Gastrocnemius medialis (tissue), 4 donors: ENCODE data around the gene KPNB1. TPM values are rescaled to one million over a fixed set of nuclear protein-coding genes. Genes with fewer than 3 reads are reported as not detected.

ENCODE experiments used
- ATAC-seq, 2 donors: fragments of 150-250 bp; one replicate each; pipeline ENCODE4 v1.9.1; 2016
- DNase-seq, 2 donors: peaks; one replicate each; pipeline ENCODE4 v3.0.0-alpha.2; 2019
- H3K27ac ChIP-seq, 4 donors: fragments of 200-600 bp; sonication (generic); 1 replicate in 1 of 4; 2 replicates in 3 of 4; pipeline ENCODE4 v1.5.1; 2016 to 2018; ENCODE audit warnings: mild to moderate bottlenecking in 2 of 4, moderate library complexity in 1 of 4
- H3K27me3 ChIP-seq, 3 donors: fragments of 200-600 bp; sonication (generic) in 2 of 3; 1 replicate in 1 of 3; 2 replicates in 2 of 3; pipeline versions ENCODE4 v1.5.1 to v1.6.0; 2016 to 2019; ENCODE audit warnings: mild to moderate bottlenecking in 1 of 3, moderate library complexity in 1 of 3
- H3K36me3 ChIP-seq, 2 donors: fragments of 200-600 bp; sonication (generic) in 1 of 2; one replicate each; pipeline ENCODE4 v1.5.1; 2017 to 2018
- H3K4me1 ChIP-seq, 2 donors: fragments of 200-600 bp; sonication (generic) in 1 of 2; one replicate each; pipeline ENCODE4 v1.5.1; 2016 to 2017; ENCODE audit warnings: mild to moderate bottlenecking in 2 of 2
- H3K4me3 ChIP-seq, 4 donors: fragments of 200-600 bp; sonication (generic) in 3 of 4; 1 replicate in 1 of 4; 2 replicates in 3 of 4; pipeline ENCODE4 v1.5.1; 2016 to 2019; ENCODE audit warnings: mild to moderate bottlenecking in 2 of 4
- H3K9me3 ChIP-seq, 3 donors: fragments of 200-600 bp; sonication (generic) in 2 of 3; 1 replicate in 1 of 3; 2 replicates in 2 of 3; pipeline ENCODE4 v1.5.1; 2016 to 2019
- POLR2A ChIP-seq, 2 donors: fragments of 450-650 bp; IDR thresholded peaks; one replicate each; pipeline ENCODE4 v1.6.1; 2017; ENCODE audit warnings: antibody characterized with exemption in 2 of 2, mild to moderate bottlenecking in 2 of 2, moderate library complexity in 2 of 2
- in situ Hi-C, 4 donors: fragments of 200-750 bp; cut with MboI; loops; one replicate each; pipeline versions ENCODE4 v1.15.0 to v1.8.0; 2017; ENCODE audit warnings: low sequenced_read_pairs in 4 of 4
- intact Hi-C: fragments of 100-400 bp; cut with DNase I; formaldehyde crosslinking; loops from one replicate; pipeline ENCODE4 v1.15.1; 2023; ENCODE audit warnings: low total_unique reads
- total RNA-seq, 4 donors: library from RNA; depleted of rRNA; stranded (reverse); fragments of >200 nt; gene quantifications; one replicate each; pipeline versions ENCODE4 v1.1.0 to v1.2.3, GENCODE V29; 2016
- TF ChIP-seq, protein P1 (sequence below), 5 experiments: fragments of 450-650 bp in 3 of 5; fragments of 200-600 bp in 2 of 5; sonication (generic) in 2 of 5; IDR thresholded peaks in 4 of 5; conservative IDR thresholded peaks in 1 of 5; 1 replicate in 4 of 5; 2 replicates in 1 of 5; pipeline ENCODE4 v1.5.1; 2016 to 2019; ENCODE audit warnings: antibody characterized with exemption in 5 of 5, mild to moderate bottlenecking in 3 of 5, moderate library complexity in 3 of 5

The KPNB1 gene
- total RNA-seq, 4 donors from 2014 or later = 170 to 238 (median 211) TPM

DNA sequence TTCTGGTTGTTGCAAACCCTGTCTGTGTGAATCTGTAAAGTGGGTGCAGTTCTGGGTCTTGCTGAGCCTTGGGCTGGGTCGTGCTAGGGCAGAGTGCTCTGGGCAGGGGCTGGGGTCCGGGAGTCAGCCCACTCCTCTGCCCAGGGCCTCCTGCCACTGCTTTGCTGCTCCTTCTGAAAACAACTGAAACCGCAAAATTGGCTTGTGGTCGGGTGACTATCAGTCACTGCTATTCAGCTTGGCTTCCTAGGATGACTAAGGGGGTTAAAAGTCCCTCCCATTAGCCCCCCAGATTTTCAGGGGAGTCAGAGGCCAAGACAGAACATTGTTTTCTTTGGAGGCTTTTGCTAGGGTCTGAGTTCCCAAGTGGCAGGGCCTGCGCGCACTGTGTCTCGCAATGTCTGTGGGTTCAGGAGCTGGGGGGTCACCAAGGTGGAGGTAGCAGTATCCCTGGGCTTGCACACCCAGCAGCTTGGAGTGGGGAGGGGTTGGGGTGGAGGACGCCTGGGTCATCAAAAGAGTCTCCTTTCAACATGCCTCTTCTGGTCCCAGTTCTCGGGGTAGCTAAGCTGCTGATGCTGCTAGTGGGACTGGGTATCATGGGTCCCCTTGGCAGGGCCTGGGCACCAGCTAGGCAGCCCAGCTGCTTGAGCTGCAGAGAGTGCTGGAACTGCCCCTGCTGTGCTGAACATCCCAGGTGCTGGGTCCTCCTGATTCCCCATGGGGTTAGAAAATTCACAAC lies 69.9 kb downstream of the KPNB1 start:
- in situ Hi-C loops = no loop called here
- TF ChIP-seq POLR2A (IDR thresholded peaks at IDR 0.05) = no peak
- TF ChIP-seq, protein P1, sequence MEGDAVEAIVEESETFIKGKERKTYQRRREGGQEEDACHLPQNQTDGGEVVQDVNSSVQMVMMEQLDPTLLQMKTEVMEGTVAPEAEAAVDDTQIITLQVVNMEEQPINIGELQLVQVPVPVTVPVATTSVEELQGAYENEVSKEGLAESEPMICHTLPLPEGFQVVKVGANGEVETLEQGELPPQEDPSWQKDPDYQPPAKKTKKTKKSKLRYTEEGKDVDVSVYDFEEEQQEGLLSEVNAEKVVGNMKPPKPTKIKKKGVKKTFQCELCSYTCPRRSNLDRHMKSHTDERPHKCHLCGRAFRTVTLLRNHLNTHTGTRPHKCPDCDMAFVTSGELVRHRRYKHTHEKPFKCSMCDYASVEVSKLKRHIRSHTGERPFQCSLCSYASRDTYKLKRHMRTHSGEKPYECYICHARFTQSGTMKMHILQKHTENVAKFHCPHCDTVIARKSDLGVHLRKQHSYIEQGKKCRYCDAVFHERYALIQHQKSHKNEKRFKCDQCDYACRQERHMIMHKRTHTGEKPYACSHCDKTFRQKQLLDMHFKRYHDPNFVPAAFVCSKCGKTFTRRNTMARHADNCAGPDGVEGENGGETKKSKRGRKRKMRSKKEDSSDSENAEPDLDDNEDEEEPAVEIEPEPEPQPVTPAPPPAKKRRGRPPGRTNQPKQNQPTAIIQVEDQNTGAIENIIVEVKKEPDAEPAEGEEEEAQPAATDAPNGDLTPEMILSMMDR (IDR thresholded peaks at IDR 0.05 in 4 of 5, conservative IDR thresholded peaks at IDR 0.05 in 1 of 5) = no peak
- Histone ChIP-seq H3K27ac (no peak overlapping the region), H3K36me3 (no peaks in the 10 kb centered on the region), H3K4me1 (peaks cover 0 to 7% of the 10 kb centered on the region in 2 donors), H3K4me3 (no peak overlapping the region), H3K27me3 (peaks cover 39 to 52% (median 40%) of the 10 kb centered on the region in 3 donors), H3K9me3 (no peaks in the 10 kb centered on the region)
- intact Hi-C loops = no loop called here
- DNase-seq = no peak
- no peak for ATAC-seq

DNA sequence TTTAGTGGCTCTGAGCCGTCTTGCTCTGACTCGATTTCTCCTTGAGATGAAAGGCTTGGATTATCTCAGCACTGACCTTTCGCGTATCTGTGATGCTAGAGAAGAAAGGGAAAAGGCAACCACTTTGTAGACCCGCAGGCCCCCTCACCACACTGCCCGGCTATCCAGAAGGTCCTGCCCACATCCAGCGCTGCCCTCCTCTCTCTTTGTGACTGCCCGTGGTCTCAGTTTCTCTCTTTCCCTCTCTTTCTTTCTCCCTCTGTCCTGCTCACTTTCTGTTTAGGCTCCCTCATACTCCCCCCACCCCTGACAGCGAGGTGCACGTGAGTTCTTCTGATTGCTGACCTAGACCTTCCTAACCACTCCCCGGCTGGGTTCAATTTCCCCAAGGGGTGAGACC lies 70.5 kb downstream of the KPNB1 start:
- TF ChIP-seq, protein P1 (IDR thresholded peaks at IDR 0.05 in 4 of 5, conservative IDR thresholded peaks at IDR 0.05 in 1 of 5) = no peak
- TF ChIP-seq POLR2A (IDR thresholded peaks at IDR 0.05) = no peak

GRCh38 chr17:47720754-47721533 lies 71.2 kb downstream of the KPNB1 start:
- DNase-seq = no peak
- TF ChIP-seq POLR2A (IDR thresholded peaks at IDR 0.05) = no peak
- TF ChIP-seq, protein P1 (IDR thresholded peaks at IDR 0.05 in 4 of 5, conservative IDR thresholded peaks at IDR 0.05 in 1 of 5) = no peak

More for the DNA sequence above, 70.5 kb downstream of the KPNB1 start:
- DNase-seq (no peak), ATAC-seq (no peak)
- Histone ChIP-seq H3K4me1 (peaks cover 0 to 7% of the 10 kb centered on the region in 2 donors), H3K9me3 (no peaks in the 10 kb centered on the region), H3K36me3 (no peaks in the 10 kb centered on the region), H3K27ac (no peak overlapping the region), H3K27me3 (peaks cover 40 to 57% (median 43%) of the 10 kb centered on the region in 3 donors), H3K4me3 (no peak overlapping the region)
- intact Hi-C loops (no loop called here), in situ Hi-C loops (no loop called here)

GRCh38 chr17:47721725-47722124 lies 72.0 kb downstream of the KPNB1 start:
- Histone ChIP-seq H3K9me3 (no peaks in the 10 kb centered on the region), H3K4me1 (peaks cover 0 to 7% of the 10 kb centered on the region in 2 donors), H3K27ac (no peak overlapping the region), H3K27me3 (peaks cover 45 to 60% (median 47%) of the 10 kb centered on the region in 3 donors), H3K36me3 (no peaks in the 10 kb centered on the region), H3K4me3 (no peak overlapping the region)
- TF ChIP-seq POLR2A (IDR thresholded peaks at IDR 0.05) = no peak
- TF ChIP-seq, protein P1 (IDR thresholded peaks at IDR 0.05 in 4 of 5, conservative IDR thresholded peaks at IDR 0.05 in 1 of 5) = no peak
- no peak for DNase-seq
- ATAC-seq = no peak
- intact Hi-C loops (no loop called here), in situ Hi-C loops (no loop called here)

More at GRCh38 chr17:47720754-47721533, 71.2 kb downstream of the KPNB1 start:
- no peak for ATAC-seq
- in situ Hi-C loops (no loop called here), intact Hi-C loops (no loop called here)
- H3K4me3 ChIP-seq = no peak overlapping the region
- H3K9me3 ChIP-seq = no peaks in the 10 kb centered on the region
- H3K36me3 ChIP-seq = no peaks in the 10 kb centered on the region
- peaks cover 0 to 7% of the 10 kb centered on the region in 2 donors for H3K4me1 ChIP-seq
- no peak overlapping the region for H3K27ac ChIP-seq
- peaks cover 45 to 60% (median 47%) of the 10 kb centered on the region in 3 donors for H3K27me3 ChIP-seq
